GM12878 (cell line): ENCODE measurements around the gene NDC1. TPM values are rescaled to one million over a fixed set of nuclear protein-coding genes. Genes with fewer than 3 reads are reported as not detected.

ENCODE experiments used
- ATF2 ChIP-seq: IDR thresholded peaks from 2 replicates; pipeline ENCODE4 v1.6.1; 2012; ENCODE audit warnings: low read length, inconsistent platforms
- ATF3 ChIP-seq: IDR thresholded peaks from 2 replicates; pipeline ENCODE4 v1.6.1; 2011; ENCODE audit warnings: low read depth, mild to moderate bottlenecking, low read length, moderate library complexity, borderline replicate concordance; ENCODE audit errors: extremely low read depth
- BHLHE40 ChIP-seq, 2 experiments: fragments of 450-650 bp in 1 of 2; IDR thresholded peaks; 2 replicates each; pipeline ENCODE4 v1.6.1; 2011 to 2017; ENCODE audit warnings: low read depth in 2 of 2, borderline replicate concordance in 1 of 2, improper control_type of control experiment in 1 of 2, low read length in 1 of 2, mild to moderate bottlenecking in 1 of 2
- BRCA1 ChIP-seq: IDR thresholded peaks from 2 replicates; pipeline ENCODE4 v1.6.1; 2011; ENCODE audit warnings: low read depth, low read length, improper control_type of control experiment
- CREB1 ChIP-seq: IDR thresholded peaks from 2 replicates; pipeline ENCODE4 v1.6.1; 2012; ENCODE audit warnings: low read depth, mild to moderate bottlenecking, inconsistent platforms
- EZH2 ChIP-seq: IDR thresholded peaks from 2 replicates; pipeline ENCODE4 v1.6.1; 2012; ENCODE audit warnings: low read depth, mild to moderate bottlenecking, control low read depth, inconsistent platforms, low read length, borderline replicate concordance; ENCODE audit not compliant: control insufficient read depth
- FOXK2 ChIP-seq: fragments of 450-650 bp; IDR thresholded peaks from 2 replicates; pipeline ENCODE4 v1.6.1; 2017; ENCODE audit warnings: mild to moderate bottlenecking, moderate library complexity
- MEF2A ChIP-seq: IDR thresholded peaks from 2 replicates; pipeline ENCODE4 v1.6.1; 2011; ENCODE audit warnings: low read depth, mild to moderate bottlenecking, low read length, moderate library complexity; ENCODE audit not compliant: insufficient read depth
- POU2F2 ChIP-seq: IDR thresholded peaks from 3 replicates; pipeline ENCODE4 v1.6.1; 2011; ENCODE audit warnings: low read depth, mild to moderate bottlenecking, low read length, borderline replicate concordance
- RB1 ChIP-seq: fragments of 450-650 bp; formaldehyde crosslinking; IDR thresholded peaks from 2 replicates; pipeline ENCODE4 v1.6.1; 2017; ENCODE audit warnings: mild to moderate bottlenecking, borderline replicate concordance
- RUNX3 ChIP-seq: IDR thresholded peaks from 2 replicates; pipeline ENCODE4 v1.6.1; 2012; ENCODE audit warnings: low read length, inconsistent platforms
- TCF12 ChIP-seq: IDR thresholded peaks from 2 replicates; pipeline ENCODE4 v1.6.1; 2011; ENCODE audit warnings: low read depth, mild to moderate bottlenecking, low read length
- TCF7 ChIP-seq: IDR thresholded peaks from 2 replicates; pipeline ENCODE4 v1.6.1; 2014; ENCODE audit warnings: antibody characterized with exemption, borderline replicate concordance
- ZBTB40 ChIP-seq: fragments of 450-650 bp; IDR thresholded peaks from 2 replicates; pipeline ENCODE4 v1.6.1; 2016; ENCODE audit warnings: mild to moderate bottlenecking, moderate library complexity, borderline replicate concordance
- polyA plus RNA-seq, 11 experiments: library from polyadenylated mRNA; depleted of rRNA in 4 of 11; unstranded in 6 of 11; stranded (reverse) in 5 of 11; fragments of >200 nt; fragmentation: Nextera tagmentation in 4 of 11; fragmentation: Illumina TruSeq in 1 of 11; extraction: Ambion mirVana in 4 of 11; extraction: Trizol in 1 of 11; gene quantifications; 1 replicate in 1 of 11; 2 replicates in 10 of 11; pipeline versions ENCODE4 v1.2.1 to v1.2.3, GENCODE V29; 2011 to 2016; ENCODE audit warnings: inconsistent platforms in 2 of 11, missing spikeins in 2 of 11, low read depth in 1 of 11
- total RNA-seq, 4 experiments: library from RNA; depleted of rRNA in 3 of 4; stranded (reverse); fragments of >200 nt in 3 of 4; fragmentation: Illumina TruSeq in 1 of 4; extraction: Trizol in 1 of 4; gene quantifications; 2 replicates each; pipeline versions ENCODE4 v1.2.1 to v1.2.3, GENCODE V29; 2013 to 2021
- TF ChIP-seq, protein P1 (sequence below): fragments of 150-350 bp; IDR thresholded peaks from 2 replicates; pipeline ENCODE4 v1.6.1; 2014; ENCODE audit warnings: mild to moderate bottlenecking, low read depth, low read length
- TF ChIP-seq, protein P2 (sequence below): IDR thresholded peaks from 2 replicates; pipeline ENCODE4 v1.6.1; 2012; ENCODE audit warnings: improper control_type of control experiment, low read depth, low read length; ENCODE audit not compliant: insufficient replicate concordance

Gene NDC1
- total and polyA plus RNA-seq, 10 of the 15 experiments (the other 5 are each of a cell fraction or from before 2014, with no cell fraction given): 20.2 to 77.6 (median 47.1) TPM

DNA sequence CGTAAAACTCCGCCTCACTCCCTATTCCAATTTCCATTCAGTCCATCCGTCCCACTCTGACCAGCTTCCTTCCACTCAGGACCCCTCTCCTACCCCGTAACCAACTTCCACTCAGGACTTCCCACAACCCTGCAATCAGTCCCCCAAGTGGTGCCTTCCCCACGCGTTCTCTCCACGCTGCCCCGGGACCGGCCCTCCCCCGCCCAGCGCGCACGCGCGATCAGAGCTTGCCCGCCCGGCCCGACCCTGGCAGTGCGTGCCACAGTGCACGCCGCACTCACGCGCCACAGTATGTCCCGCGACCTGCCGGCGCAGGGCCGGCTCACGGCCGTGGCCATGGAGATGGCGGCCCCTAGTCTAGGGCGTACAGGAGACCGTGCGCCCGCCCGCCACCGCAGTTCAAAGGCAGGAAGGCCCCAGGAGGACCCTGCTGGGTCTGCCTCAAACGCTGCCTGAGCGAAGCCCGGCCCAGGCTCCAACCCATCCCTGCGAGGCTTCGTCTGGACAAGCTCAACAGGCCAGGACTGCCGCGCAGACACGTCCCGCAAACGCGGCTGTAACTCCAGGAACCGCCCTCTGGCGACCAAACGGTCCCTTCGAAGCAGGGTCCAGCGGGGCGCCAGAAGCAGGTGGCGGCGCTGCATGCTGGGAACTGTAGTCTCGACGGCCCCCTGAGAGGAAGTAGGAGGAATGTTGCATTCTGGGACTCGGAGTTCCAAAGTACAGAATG, at the start of gene NDC1 (continued):
- TF ChIP-seq EZH2: no peak
- TF ChIP-seq TCF12: no peak
- 0 out of 2 replicates have a peak, but pooled peaks have one; percentile 9 for TF ChIP-seq MEF2A
- peak; percentile 93 for TF ChIP-seq RB1
- TF ChIP-seq CREB1: peak; percentile 57
- TF ChIP-seq ZBTB40: peak; percentile 94
- no peak for TF ChIP-seq FOXK2
- peak; percentile 51 for TF ChIP-seq RUNX3
- TF ChIP-seq TCF7: peak; percentile 74; the same call in 1 of the 2 replicates
- TF ChIP-seq BRCA1: 0 out of 2 replicates have a peak, but pooled peaks have one; percentile 34
- TF ChIP-seq ATF3: no peak
- no peak for TF ChIP-seq ATF2
- TF ChIP-seq, protein P1, sequence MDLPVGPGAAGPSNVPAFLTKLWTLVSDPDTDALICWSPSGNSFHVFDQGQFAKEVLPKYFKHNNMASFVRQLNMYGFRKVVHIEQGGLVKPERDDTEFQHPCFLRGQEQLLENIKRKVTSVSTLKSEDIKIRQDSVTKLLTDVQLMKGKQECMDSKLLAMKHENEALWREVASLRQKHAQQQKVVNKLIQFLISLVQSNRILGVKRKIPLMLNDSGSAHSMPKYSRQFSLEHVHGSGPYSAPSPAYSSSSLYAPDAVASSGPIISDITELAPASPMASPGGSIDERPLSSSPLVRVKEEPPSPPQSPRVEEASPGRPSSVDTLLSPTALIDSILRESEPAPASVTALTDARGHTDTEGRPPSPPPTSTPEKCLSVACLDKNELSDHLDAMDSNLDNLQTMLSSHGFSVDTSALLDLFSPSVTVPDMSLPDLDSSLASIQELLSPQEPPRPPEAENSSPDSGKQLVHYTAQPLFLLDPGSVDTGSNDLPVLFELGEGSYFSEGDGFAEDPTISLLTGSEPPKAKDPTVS: peak; percentile 79
- peak; percentile 94 to 98 for TF ChIP-seq BHLHE40 (IDR thresholded peaks at IDR 0.05; ENCODE audit: borderline replicate concordance in 1 of 2, low read depth in 2 of 2, low read length in 1 of 2)
- TF ChIP-seq, protein P2, sequence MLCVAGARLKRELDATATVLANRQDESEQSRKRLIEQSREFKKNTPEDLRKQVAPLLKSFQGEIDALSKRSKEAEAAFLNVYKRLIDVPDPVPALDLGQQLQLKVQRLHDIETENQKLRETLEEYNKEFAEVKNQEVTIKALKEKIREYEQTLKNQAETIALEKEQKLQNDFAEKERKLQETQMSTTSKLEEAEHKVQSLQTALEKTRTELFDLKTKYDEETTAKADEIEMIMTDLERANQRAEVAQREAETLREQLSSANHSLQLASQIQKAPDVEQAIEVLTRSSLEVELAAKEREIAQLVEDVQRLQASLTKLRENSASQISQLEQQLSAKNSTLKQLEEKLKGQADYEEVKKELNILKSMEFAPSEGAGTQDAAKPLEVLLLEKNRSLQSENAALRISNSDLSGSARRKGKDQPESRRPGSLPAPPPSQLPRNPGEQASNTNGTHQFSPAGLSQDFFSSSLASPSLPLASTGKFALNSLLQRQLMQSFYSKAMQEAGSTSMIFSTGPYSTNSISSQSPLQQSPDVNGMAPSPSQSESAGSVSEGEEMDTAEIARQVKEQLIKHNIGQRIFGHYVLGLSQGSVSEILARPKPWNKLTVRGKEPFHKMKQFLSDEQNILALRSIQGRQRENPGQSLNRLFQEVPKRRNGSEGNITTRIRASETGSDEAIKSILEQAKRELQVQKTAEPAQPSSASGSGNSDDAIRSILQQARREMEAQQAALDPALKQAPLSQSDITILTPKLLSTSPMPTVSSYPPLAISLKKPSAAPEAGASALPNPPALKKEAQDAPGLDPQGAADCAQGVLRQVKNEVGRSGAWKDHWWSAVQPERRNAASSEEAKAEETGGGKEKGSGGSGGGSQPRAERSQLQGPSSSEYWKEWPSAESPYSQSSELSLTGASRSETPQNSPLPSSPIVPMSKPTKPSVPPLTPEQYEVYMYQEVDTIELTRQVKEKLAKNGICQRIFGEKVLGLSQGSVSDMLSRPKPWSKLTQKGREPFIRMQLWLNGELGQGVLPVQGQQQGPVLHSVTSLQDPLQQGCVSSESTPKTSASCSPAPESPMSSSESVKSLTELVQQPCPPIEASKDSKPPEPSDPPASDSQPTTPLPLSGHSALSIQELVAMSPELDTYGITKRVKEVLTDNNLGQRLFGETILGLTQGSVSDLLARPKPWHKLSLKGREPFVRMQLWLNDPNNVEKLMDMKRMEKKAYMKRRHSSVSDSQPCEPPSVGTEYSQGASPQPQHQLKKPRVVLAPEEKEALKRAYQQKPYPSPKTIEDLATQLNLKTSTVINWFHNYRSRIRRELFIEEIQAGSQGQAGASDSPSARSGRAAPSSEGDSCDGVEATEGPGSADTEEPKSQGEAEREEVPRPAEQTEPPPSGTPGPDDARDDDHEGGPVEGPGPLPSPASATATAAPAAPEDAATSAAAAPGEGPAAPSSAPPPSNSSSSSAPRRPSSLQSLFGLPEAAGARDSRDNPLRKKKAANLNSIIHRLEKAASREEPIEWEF: no peak
- TF ChIP-seq POU2F2: peak; percentile 4; the same call in 1 of the 3 replicates
